GM18508 (cell line): ENCODE measurements around the gene IFT88.

Experiments
- ATAC-seq: cut with Tn5 transposase; IDR thresholded peaks from one replicate; pipeline ENCODE4 v1.9.1; 2021; ENCODE audit warnings: moderate number of reproducible peaks; ENCODE audit not compliant: insufficient read depth, unreplicated experiment

Gene IFT88

DNA sequence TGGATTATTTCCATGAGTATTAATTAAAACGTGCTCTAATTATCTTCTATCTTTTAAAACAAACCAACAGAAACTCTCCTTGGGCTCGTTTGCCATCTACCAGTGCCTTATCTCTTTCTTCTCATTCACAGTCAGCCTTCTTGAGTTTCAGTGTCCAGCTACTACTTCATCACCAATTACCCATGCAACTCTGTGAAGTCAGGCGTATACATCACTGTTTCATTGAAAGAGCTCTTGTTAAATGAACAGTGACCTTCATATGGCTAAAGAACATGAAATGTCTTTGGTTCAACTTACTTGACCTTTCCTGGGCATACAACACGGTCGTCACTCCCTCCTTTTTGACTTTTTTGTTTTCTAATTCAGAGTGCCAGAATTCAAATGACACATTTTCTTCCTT, 5.2 kb upstream of the IFT88 start:
- no peak for ATAC-seq

DNA sequence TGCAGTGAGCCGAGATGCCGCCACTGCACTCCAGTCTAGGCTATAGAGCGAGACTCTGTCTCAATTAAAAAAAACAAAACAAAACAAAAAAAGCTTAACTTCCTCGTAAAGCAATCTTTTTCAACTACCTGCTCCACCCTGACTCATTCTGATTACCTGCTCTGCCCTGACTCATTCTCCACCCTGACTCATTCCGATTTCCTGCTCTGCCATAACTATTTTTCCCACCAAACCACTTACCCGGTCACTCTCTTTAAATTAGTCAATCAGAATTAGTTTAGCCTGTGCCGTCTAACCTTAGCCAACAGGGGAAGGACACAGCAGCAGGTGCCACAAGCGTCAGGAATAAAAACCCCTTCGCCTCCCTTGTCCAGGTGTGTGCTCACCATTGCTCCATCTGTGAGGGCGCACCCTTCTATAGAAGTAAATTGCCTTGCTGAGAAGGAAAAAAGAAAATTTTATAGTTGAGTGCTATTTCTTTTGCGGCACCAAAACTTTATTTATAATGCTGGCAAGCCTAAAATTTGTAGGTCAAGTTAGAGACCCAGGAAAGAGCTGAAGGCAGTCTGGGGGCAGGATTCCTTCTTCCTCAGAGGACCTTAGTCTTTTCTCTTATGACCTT, 1.7 kb upstream of the IFT88 start:
- ATAC-seq = no peak

DNA sequence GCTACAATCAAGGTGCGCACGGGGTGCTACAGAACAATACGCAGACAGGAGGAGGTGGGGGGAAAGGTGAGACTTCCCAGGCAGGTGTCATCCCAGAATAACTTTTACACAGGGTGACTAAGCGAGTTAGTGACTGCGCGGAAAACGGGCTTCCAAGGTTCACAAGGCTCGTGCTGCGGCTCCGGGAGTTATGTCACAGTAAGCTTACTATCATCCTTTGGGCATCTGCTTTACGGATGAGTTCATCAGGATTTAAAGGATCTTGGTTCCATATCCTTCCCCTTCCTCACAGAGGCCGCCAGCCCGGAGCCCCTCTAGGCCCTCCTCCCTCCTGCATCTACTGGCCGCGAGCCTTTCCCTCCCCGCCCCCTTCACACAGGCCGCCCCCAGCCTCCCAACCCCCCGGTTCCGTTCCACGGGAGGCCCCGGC, 474 bp upstream of the IFT88 start:
- peak; percentile 9 for ATAC-seq

DNA sequence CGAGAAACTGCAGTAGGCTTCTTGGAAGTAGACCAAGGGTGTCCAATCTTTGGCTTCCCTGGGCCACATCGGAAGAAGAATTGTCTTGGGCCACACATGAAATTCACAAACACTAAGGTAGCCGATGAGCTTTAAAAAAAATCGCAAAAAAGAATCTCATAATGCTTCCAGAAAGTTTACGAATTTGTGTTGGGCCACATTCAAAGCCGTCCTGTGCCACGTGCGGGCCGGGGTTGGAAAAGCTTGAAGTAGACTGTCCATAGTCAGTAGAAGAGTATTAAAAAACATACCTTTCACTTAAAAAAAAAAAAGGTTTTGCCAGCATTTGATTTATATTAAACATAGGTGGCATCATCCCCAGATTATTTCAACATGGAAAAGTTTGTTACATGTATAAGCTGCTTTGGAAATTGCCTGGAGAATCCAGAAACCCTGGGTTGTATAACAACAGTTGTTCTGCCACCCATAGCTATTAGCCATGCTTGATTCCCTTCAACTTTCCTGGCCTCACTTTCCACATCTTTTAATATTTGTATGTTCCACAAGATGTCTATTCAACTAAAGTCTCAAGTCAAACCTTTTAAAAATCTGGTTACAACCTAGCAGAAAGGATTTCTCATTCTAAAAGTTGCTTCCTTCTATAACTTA, 1.0 kb downstream of the IFT88 start:
- no peak for ATAC-seq

DNA sequence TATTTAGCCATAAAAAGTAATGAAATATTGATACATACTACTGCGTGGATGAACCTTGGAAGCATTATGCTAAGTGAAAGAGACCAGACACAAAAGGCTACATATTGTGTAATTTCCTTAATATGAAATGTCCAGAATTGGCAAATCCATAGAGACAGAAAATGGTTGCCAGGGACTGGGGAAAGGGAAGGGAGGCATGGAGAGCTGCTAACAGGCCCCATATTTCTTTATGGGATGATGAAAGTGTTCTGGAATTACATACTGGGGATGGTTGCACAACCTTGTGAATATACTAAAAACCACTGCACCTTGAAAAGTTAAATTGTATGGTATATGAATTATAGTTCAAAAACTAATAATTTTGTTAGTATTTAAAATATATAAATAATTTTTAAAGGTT, 3.6 kb downstream of the IFT88 start:
- ATAC-seq = no peak

DNA sequence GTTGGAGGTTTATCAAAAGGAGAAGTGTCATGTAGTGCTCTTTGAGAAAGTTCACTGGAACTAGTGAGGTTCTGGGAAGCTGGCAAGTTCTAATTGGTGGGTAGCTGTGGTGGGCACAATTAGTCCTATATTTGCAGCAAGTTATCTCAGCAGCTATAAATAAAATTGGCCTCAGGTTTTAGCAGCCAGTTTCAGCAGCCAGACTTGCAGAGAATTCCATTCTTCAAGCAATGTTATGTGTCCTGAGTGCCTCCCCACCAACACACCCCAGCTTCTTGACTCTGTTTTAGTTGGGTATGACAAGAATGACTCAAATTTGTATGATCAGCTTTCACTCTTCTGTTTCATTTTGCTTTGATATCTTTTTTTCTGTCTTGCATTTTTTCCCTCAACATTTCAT, 4.7 kb downstream of the IFT88 start:
- ATAC-seq = no peak

DNA sequence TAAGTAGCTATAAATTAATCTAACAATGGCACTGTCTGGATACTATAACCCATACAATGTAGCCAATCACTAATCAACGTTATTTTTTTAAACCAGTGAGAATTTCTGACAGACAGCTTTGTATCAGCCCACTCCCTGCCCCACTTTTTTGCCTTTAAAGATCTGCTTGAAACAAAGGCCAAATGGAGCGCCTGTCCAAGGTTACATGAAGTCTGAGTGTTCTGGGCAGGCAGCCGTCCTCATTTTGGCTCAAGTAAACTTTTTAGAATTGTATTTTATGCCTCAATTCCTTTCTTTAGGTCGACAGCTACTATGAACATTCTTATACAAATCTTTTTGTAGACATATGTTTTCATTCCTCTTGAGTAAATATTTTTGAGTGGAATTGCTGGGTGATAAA, 6.2 kb downstream of the IFT88 start:
- ATAC-seq = no peak

DNA sequence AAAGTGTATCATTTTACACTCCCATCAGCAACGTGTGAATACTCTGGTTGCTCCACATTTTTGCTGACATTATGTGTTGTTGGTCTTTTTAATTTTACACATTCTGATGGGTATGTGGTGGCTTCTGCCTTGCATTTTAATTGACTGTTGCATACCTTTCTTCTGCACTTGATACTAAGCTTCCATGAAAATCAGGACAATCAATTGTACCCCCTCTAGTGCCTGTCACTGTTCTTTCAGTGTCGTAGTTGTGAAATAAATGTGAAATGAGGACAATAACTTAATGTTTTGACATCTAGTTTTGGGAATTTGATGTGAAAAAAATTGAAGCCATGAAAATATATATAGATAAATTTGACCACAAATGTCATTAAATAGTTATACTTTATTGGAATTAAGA, 6.7 kb downstream of the IFT88 start:
- no peak for ATAC-seq

DNA sequence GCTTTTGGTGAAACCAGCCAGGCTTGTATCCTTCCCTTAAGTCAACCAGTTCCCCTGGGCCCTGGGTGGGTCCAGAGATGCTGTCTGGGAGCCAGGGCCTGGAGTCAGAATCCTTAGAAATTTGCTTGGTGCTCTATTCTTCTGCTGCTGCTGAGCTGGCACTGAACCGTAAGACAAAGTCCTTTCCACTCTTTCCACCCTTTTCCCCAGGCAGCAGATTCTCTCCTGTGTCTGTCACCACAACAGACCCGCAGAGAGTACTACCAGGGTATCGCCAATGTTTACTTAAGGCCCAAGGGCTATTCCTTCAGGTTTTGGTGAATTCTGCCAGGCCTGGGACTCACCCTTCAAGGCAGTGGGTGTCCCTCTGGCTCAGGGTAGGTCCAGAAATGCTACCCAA, 12.2 kb downstream of the IFT88 start:
- ATAC-seq = no peak

DNA sequence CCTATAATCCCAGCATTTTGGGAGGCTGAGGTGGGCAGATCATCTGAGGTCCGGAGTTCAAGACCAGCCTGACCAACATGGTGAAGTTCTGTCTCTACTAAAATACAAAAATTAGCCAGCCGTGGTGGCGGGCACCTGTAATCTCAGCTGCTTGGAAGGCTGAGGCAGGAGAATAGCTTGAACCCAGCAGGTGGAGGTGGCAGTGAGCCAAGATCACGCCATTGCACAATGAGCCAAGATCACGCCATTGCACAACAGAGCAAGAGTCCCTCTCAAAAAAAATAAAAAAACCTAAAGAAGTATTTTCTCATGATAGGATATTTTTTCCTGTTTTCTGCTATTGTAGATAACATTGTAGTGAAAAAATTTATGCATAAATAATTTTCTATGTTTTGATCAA, 13.3 kb downstream of the IFT88 start:
- ATAC-seq = no peak

DNA sequence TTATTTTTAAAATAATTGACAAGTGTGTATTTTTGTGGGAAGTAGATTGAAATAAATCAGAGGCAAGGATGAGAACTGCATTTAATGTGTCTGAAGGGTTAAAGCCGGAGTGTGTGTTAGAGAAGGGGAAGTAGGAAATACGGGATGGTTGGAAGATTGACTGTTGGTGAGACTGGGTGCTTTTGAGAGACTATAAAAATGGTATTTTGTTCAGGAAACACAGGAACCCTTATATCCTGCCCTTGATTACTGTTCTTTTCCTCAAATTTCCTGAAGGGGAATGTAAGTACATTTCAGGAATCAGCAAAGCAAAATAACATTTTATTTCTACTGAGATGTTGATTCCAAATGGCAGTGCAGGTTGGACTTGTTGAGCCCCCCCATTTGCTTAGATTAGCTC, 15.1 kb downstream of the IFT88 start:
- ATAC-seq = no peak

DNA sequence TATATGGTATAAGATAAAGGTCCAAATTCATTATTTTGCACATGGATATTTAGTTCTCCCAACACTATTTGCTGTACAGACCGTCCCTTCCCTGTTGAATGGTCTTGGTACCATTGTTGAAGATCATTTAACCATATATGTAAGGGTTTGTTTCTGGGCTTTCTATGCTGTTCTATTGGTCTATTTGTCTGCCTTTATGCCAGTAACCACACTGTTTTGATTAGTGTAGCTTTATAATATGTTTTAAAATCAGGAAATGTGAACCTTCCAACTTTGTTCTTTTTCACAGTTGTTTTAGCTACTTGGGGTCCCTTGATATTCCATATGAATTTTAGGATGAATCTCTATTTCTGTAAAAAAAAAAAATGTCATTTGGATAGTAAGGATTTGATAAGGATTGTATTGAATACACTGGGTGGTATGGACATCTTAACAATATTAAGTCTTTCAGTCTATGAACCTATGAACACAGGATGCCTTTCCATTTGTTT, 16.9 kb downstream of the IFT88 start:
- no peak for ATAC-seq

DNA sequence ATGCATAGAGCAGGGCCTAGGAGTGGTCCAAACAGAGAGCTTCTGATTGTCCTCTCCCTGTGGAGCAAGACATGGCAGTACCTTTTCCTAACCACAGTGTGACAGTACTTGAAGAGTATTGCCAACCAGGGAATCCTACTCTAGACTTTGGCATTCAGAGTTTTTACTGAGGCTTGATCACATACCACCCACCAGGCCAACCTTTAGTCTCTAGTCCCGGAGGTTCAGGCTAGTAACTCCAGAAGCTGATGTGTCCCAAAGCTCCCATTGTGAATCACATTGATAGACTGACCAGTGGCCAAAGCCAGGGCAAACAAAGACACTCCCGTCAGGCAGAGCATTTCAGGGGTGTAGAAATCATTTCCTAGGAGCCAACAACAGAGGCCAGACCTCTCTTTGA, 18.4 kb downstream of the IFT88 start:
- no peak for ATAC-seq

DNA sequence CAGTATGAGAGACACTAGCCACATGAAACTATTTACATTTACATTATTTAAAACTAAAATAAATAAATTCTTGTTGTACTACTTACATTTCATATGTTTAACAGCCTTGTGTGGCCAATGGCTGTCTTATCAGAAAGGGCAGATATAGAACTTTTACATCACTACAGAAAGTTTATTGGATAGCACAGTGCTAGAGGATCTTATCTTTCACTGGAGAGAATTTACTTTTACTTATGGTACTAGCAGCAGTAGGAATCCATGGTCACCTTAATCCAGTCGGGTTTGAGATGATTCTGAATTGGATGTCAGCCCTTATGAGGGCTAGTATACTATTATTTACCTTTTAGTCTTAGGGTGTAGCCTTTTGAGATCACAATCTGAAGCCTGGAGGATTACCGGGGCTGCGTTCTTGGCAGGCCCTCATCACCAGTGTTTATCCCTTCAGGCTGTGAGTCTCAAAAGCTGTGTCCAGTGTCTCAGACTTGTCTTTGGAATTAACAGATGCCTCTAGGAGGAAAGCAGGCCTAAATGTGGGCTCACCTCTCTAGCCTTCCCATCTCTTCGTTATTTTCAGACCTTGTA, 21.7 kb downstream of the IFT88 start:
- ATAC-seq = no peak

DNA sequence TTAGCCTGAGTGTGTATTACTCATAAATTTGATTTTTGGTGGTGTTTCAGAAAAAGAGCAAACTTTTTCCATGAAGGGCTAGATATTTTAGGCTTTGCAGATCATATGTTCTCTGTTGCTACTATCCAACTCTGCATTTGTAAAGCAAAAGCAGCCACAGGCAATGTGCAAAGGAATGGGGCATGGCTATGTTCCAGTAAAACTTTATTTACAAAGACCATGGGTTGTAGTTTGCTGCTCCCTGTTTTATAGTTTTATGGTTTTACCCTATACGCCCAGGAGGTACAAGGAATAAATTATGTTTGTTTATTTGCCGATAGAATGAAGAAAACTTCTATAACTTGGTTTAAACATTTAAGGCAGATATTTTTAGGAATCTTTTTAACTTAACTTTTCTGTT, 23.6 kb downstream of the IFT88 start:
- ATAC-seq = no peak

DNA sequence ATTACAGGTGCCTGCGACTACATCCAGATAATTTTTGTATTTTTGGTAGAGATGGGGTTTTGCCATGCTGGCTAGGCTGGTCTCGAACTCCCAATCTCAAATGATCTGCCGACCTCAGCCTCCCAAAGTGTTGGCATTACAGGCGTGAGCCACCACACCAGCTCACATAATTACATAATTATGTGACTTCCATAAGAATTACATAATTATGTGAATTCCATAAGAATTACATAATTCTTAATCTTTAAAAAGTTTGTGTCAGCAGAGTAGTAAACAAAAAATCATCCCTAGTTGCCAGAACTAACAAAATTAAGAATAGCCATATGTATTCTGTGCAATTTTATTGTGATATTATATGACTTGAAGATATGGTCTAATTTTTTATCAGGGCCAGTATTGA, 25.6 kb downstream of the IFT88 start:
- no peak for ATAC-seq

DNA sequence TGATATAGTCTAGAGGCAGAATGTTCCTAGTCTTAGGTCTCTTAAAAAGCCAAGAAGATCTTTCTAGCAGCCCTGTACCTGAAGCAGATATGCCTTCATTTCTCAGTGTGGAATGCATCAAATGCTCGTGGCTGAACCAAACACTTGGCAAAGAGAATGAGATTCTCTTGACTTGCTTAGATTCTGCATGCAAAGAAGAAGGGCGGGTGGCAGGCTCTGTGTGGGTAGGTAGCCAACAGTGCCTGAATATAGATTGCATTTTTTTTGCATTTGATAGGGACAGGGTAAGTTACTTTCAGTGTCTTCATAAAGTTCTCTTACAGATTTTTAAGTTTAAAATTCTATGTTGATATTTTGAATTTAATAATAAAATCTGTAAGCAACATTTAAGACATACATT, 27.3 kb downstream of the IFT88 start:
- ATAC-seq = no peak

DNA sequence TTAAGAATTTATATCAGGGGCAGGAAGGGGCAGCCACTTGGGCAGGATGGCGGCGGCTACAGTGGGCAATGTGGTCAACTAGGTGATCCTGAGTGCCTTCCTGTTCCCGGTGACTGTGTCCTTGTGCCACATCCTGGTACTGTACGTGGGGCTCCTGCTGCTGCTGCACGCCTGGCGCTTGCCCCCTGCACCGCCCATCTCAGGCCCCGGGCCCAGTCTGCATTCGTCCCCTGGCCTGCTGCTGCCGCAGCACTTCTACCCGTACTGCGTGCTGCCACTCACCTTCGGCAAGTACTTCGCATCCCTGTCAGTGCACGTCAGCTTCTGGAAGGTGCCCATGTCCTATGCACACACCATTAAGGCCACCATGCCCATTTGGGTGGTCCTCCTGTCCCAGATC, 40.1 kb downstream of the IFT88 start:
- ATAC-seq = no peak

DNA sequence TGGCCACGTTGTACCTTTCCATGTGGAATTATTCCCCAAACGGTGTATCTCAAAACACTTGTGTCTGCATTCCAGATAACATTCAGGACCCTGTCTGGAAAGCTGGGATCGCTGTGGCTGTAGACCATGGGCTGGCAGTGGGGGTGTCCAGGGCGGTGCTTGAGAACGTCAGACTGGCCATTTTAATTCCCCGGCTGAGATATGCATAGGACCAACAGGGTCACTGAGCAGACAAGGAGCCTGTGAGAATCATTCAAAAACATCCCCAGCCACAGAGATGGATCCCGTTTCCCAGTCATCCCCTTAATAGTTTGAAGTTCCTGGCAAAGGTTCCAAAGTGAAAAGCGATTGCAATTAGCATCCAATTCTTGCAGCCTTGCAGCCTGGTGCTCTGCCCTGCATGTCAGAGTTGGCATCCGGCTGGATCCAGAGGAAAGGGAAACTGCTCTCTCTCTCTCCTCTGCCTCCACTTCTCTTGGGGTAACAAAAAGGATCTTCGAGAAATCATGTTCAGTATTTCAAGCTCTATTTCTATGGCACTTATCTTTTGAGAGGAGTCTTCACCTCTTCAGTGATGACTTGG, 41.6 kb downstream of the IFT88 start:
- ATAC-seq = no peak

DNA sequence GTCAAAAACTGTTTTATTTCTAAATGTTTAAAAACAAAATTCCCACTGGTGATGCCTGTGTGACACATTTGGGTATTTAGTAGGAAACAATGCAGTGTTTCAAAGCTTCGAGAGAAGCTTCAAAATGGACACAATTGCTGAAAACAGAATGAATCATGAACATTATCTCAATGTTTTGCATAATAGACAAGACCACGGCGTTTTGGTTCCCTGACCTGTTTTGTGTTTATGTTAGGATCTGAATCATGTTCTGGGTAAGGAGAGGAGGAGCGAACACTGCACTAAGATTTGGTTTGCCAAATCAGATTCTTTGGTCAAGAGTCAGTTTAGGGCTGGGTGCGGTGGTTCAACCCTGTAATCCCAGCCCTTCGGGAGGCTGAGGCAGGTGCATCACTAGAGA, 42.2 kb downstream of the IFT88 start:
- no peak for ATAC-seq

DNA sequence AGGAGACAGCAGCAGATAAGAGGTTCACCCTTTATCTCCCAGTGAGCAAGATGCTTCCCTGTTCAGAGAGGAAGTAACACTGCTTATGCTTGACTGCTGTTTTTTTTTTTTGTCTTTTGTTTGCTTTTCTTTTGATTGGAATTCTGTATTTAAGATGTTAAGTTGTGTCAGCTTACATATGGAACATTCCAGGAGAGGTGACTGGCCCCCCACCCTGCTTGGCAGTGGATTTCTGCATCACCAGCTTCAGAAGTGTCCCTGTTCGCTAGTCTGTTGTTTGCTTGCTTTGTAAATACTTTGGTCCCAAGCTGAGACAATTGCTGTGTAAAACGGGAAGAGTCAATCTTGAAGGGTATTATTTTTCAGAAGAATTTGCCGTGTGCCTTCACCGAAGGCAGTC, 43.0 kb downstream of the IFT88 start:
- no peak for ATAC-seq
